A549 (cell line): Measurements from ENCODE around the gene SNRNP40. TPM values are rescaled to one million over a fixed set of nuclear protein-coding genes. Genes with fewer than 3 reads are reported as not detected.

Experiments used
- ATAC-seq, 2 experiments: fragments of 200-7000 bp in 1 of 2; fragments of >200 bp in 1 of 2; cut with Nextera tagmentation in 1 of 2; cut with Tn5 transposase in 1 of 2; 3 replicates each; pipeline versions ENCODE4 v1.8.0 to v1.9.1; 2018 to 2020; ENCODE audit warnings: mild to moderate bottlenecking in 1 of 2, moderate library complexity in 1 of 2
- CTCF ChIA-PET: fragments of 300-600 bp; sonication (Branson Sonifier 250); formaldehyde crosslinking; extraction: SDS; loops from one replicate; lab custom pipeline; 2021; ENCODE audit warnings: antibody characterized with exemption, inconsistent platforms; lab: Yijun Ruan, JAX
- POLR2A ChIA-PET: fragments of 350-600 bp; formaldehyde crosslinking; extraction: SDS; loops from one replicate; lab custom pipeline; 2021; ENCODE audit warnings: antibody characterized with exemption, inconsistent platforms; lab: Yijun Ruan, JAX
- DNase-seq, 2 experiments: peaks; one replicate each; pipeline versions ENCODE4 v3.0.0 to v3.0.0-alpha.2; 2011 to 2016; ENCODE audit warnings: low read depth in 1 of 2, low spot score in 1 of 2
- FAIRE-seq: peaks from 2 replicates; lab custom pipeline; 2011; peaks lifted over from hg19 to GRCh38; lab: Jason Lieb, UNC
- H3K27ac ChIP-seq, 2 experiments: fragments of >200 bp; sonication (Bioruptor Twin); formaldehyde crosslinking; 3 replicates each; pipeline ENCODE4 v1.5.1; 2016 to 2017
- H3K4me1 ChIP-seq: fragments of >200 bp; sonication (Bioruptor Twin); formaldehyde crosslinking; 3 replicates; pipeline ENCODE4 v1.6.1; 2016
- H3K4me2 ChIP-seq: fragments of >200 bp; sonication (Bioruptor Twin); formaldehyde crosslinking; 3 replicates; pipeline ENCODE4 v1.6.1; 2016
- H3K4me3 ChIP-seq: fragments of >200 bp; sonication (Bioruptor Twin); formaldehyde crosslinking; 3 replicates; pipeline ENCODE4 v1.5.1; 2016
- H3K9me3 ChIP-seq: fragments of >200 bp; sonication (Bioruptor Twin); formaldehyde crosslinking; 3 replicates; pipeline ENCODE4 v1.6.1; 2016
- CBX2 ChIP-seq: fragments of 200-600 bp; sonication (generic); IDR thresholded peaks from 2 replicates; pipeline ENCODE4 v1.6.1; 2016; ENCODE audit warnings: low read depth, mild to moderate bottlenecking, borderline replicate concordance
- CBX8 ChIP-seq: fragments of 200-600 bp; sonication (generic); IDR thresholded peaks from 2 replicates; pipeline ENCODE4 v1.6.1; 2016
- CHD4 ChIP-seq: fragments of 200-600 bp; sonication (generic); IDR thresholded peaks from 2 replicates; pipeline ENCODE4 v1.6.1; 2016; ENCODE audit warnings: antibody characterized with exemption, mild to moderate bottlenecking, borderline replicate concordance
- EP300 ChIP-seq, 2 experiments: fragments of >200 bp; sonication (Bioruptor Twin); formaldehyde crosslinking; IDR thresholded peaks; 2 replicates in 1 of 2; 3 replicates in 1 of 2; pipeline ENCODE4 v1.6.1; 2016 to 2017
- FOSB ChIP-seq: fragments of 250-450 bp; sonication (Bioruptor Pico); IDR thresholded peaks from 2 replicates; pipeline ENCODE4 v1.5.0; 2020; ENCODE audit warnings: mild to moderate bottlenecking, moderate library complexity
- FOSL2 ChIP-seq, 2 experiments: fragments of 450-650 bp in 1 of 2; fragments of >200 bp in 1 of 2; sonication (Bioruptor Twin) in 1 of 2; formaldehyde crosslinking; IDR thresholded peaks; 2 replicates each; pipeline versions ENCODE4 v1.5.0 to v1.6.1; 2016 to 2020; ENCODE audit warnings: mild to moderate bottlenecking in 1 of 2, moderate library complexity in 1 of 2
- GATA3 ChIP-seq: IDR thresholded peaks from 2 replicates; pipeline ENCODE4 v1.6.1; 2012; ENCODE audit warnings: borderline replicate concordance
- HDAC2 ChIP-seq: fragments of 200-600 bp; sonication (generic); IDR thresholded peaks from 2 replicates; pipeline ENCODE4 v1.6.1; 2016
- HOXB13 ChIP-seq: fragments of 250-450 bp; sonication (Bioruptor Pico); IDR thresholded peaks from 2 replicates; pipeline ENCODE4 v1.5.0; 2020; ENCODE audit warnings: low read depth, mild to moderate bottlenecking, moderate library complexity
- KDM1A ChIP-seq: fragments of 200-600 bp; sonication (generic); IDR thresholded peaks from 2 replicates; pipeline ENCODE4 v1.6.1; 2016; ENCODE audit warnings: low read depth, mild to moderate bottlenecking
- KDM5A ChIP-seq: fragments of 200-600 bp; sonication (generic); IDR thresholded peaks from 2 replicates; pipeline ENCODE4 v1.6.1; 2016; ENCODE audit warnings: antibody characterized with exemption, mild to moderate bottlenecking
- MAFK ChIP-seq: fragments of 450-650 bp; IDR thresholded peaks from 2 replicates; pipeline ENCODE4 v1.6.1; 2014; ENCODE audit not compliant: partially characterized antibody
- MYC ChIP-seq: IDR thresholded peaks from 2 replicates; pipeline ENCODE4 v1.6.1; 2012; ENCODE audit warnings: mild to moderate bottlenecking, inconsistent platforms, low read length, improper control_type of control experiment, borderline replicate concordance
- NR3C1 ChIP-seq: fragments of >200 bp; sonication (Bioruptor Twin); formaldehyde crosslinking; IDR thresholded peaks from 3 replicates; pipeline ENCODE4 v1.6.1; 2017
- PHF8 ChIP-seq: fragments of 200-600 bp; sonication (generic); IDR thresholded peaks from 2 replicates; pipeline ENCODE4 v1.6.1; 2016; ENCODE audit warnings: low read depth, mild to moderate bottlenecking, antibody characterized with exemption, moderate library complexity, borderline replicate concordance
- POLR2A ChIP-seq: IDR thresholded peaks from 2 replicates; pipeline ENCODE4 v1.6.1; 2012; ENCODE audit warnings: mild to moderate bottlenecking, low read length
- POLR2AphosphoS2 ChIP-seq: conservative IDR thresholded peaks from 2 replicates; pipeline ENCODE4 v1.6.1; 2012; ENCODE audit warnings: low read length, improper control_type of control experiment, inconsistent platforms
- RCOR1 ChIP-seq: fragments of 150-350 bp; IDR thresholded peaks from 2 replicates; pipeline ENCODE4 v1.6.1; 2014; ENCODE audit warnings: antibody characterized with exemption, low read length, low read depth
- RFX5 ChIP-seq: fragments of 450-650 bp; IDR thresholded peaks from 2 replicates; pipeline ENCODE4 v1.7.1; 2014; ENCODE audit warnings: antibody characterized with exemption, mild to moderate bottlenecking, moderate library complexity
- RNF2 ChIP-seq: fragments of 200-600 bp; sonication (generic); IDR thresholded peaks from 2 replicates; pipeline ENCODE4 v1.6.1; 2016; ENCODE audit warnings: low read depth, mild to moderate bottlenecking, antibody characterized with exemption, moderate library complexity, borderline replicate concordance
- SREBF2 ChIP-seq: fragments of 450-650 bp; IDR thresholded peaks from 2 replicates; pipeline ENCODE4 v1.6.1; 2014; ENCODE audit warnings: mild to moderate bottlenecking, moderate library complexity
- TFCP2L1 ChIP-seq: fragments of 250-450 bp; sonication (Bioruptor Pico); IDR thresholded peaks from 2 replicates; pipeline ENCODE4 v1.5.0; 2021; ENCODE audit warnings: mild to moderate bottlenecking
- ZNF302 ChIP-seq: fragments of 250-450 bp; sonication (Bioruptor Pico); IDR thresholded peaks from 2 replicates; pipeline ENCODE4 v1.9.0; 2021; ENCODE audit warnings: inconsistent platforms, mild to moderate bottlenecking, moderate library complexity
- ZSCAN20 ChIP-seq: fragments of 250-450 bp; sonication (Bioruptor Pico); IDR thresholded peaks from 2 replicates; pipeline ENCODE4 v1.8.0; 2022; ENCODE audit warnings: mild to moderate bottlenecking, moderate library complexity
- WGBS: methylation state at CpG from one replicate; pipeline ENCODE4 v1.1.6; 2017; ENCODE audit errors: missing lambda C conversion rate; 5-methylcytosine and 5-hydroxymethylcytosine counted together
- polyA plus RNA-seq, 4 experiments: library from polyadenylated mRNA; depleted of rRNA in 3 of 4; stranded (reverse); fragments of >200 nt; fragmentation: RNase III in 1 of 4; extraction: RNeasy Plus Mini Kit Qiagen cat#74134 plus additional on column Dnase treatment in 1 of 4; gene quantifications; 2 replicates in 3 of 4; 3 replicates in 1 of 4; pipeline ENCODE4 v1.2.3, GENCODE V29; 2011 to 2017
- TF ChIP-seq, protein P1 (sequence below): fragments of 150-350 bp; IDR thresholded peaks from 2 replicates; pipeline ENCODE4 v1.6.1; 2014; ENCODE audit warnings: low read depth, mild to moderate bottlenecking, low read length
- TF ChIP-seq, protein P2 (sequence below): fragments of >200 bp; sonication (Bioruptor Twin); formaldehyde crosslinking; IDR thresholded peaks from 3 replicates; pipeline ENCODE4 v1.5.1; 2016
- TF ChIP-seq, protein P3 (sequence below): fragments of 250-450 bp; sonication (Bioruptor Pico); IDR thresholded peaks from 2 replicates; pipeline ENCODE4 v1.5.0; 2020; ENCODE audit warnings: low read depth, mild to moderate bottlenecking, moderate library complexity
- TF ChIP-seq, protein P4 (sequence below): IDR thresholded peaks from 2 replicates; pipeline ENCODE4 v1.6.1; 2012
- TF ChIP-seq, protein P5 (sequence below): fragments of >200 bp; sonication (Bioruptor Twin); formaldehyde crosslinking; IDR thresholded peaks from 3 replicates; pipeline ENCODE4 v1.6.1; 2016
- TF ChIP-seq, protein P6 (sequence below): IDR thresholded peaks from 2 replicates; pipeline ENCODE4 v1.6.1; 2012; ENCODE audit warnings: low read depth, borderline replicate concordance
- TF ChIP-seq, protein P7 (sequence below): IDR thresholded peaks from 2 replicates; pipeline ENCODE4 v1.6.1; 2012

The SNRNP40 gene
- polyA plus RNA-seq, 2 of the 4 experiments (the other 2 are of a cell fraction): 47.4 to 72.5 TPM

DNA sequence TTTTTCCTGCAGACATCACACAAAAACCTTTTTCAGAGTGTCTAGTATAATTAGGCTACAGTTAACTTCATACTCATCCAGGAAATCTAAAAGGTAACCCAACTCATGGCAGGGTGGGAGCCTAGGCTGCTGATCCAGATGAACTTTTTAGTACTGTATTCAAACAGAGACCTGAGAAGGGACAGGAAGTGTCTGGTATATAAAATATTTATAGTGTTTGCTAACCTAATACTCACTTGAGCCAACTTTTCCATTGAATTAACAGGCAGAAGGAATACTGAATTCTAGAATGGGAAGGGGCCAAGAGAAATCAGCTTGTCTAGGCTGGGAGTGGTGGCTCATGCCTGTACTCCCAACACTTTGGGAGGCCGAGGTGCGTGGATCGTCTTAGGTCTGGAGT, 34.7 kb downstream of the SNRNP40 start:
- POLR2A ChIA-PET: no interaction called here

DNA sequence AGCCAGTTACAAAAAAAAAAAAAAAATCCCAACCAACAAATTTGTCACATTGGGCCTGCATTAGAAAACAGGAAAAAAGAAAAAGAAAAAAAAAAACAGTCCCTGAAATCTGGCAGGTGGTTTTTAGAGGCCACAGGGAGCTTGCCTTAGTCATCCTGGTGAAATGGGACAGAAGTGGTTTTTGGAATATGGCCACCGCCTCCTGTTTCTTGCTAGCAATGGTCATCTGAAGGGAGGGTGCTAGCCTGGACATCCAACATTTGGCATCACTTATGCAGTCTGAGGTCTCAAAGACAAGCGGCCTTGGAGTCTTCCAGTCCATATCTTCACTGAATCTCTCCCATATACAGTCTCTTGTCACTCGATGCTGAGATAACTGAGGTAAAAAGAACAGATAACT, 36.8 kb downstream of the SNRNP40 start:
- no peaks in the 10 kb centered on the region for H3K4me1 ChIP-seq
- CTCF ChIA-PET: interaction anchor here (0.6 kb wide), 1 partner anchor 185 kb away, joined by 3 read pairs; no protein-coding TSS in a partner anchor

More for the DNA sequence above, 34.7 kb downstream of the SNRNP40 start:
- Histone ChIP-seq H3K4me3 (no peak overlapping the region), H3K9me3 (no peaks in the 10 kb centered on the region), H3K4me1 (no peaks in the 10 kb centered on the region), H3K27ac (no peak overlapping the region), H3K4me2 (no peak overlapping the region)
- no peak for ATAC-seq
- 100% methylated on average over 3 of the region's 3 CpGs for WGBS
- no peak for FAIRE-seq
- TF ChIP-seq FOSB: no peak
- TF ChIP-seq EP300 (IDR thresholded peaks at IDR 0.05): no peak
- no peak for TF ChIP-seq RCOR1
- TF ChIP-seq, protein P1, sequence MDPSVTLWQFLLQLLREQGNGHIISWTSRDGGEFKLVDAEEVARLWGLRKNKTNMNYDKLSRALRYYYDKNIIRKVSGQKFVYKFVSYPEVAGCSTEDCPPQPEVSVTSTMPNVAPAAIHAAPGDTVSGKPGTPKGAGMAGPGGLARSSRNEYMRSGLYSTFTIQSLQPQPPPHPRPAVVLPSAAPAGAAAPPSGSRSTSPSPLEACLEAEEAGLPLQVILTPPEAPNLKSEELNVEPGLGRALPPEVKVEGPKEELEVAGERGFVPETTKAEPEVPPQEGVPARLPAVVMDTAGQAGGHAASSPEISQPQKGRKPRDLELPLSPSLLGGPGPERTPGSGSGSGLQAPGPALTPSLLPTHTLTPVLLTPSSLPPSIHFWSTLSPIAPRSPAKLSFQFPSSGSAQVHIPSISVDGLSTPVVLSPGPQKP: no peak
- TF ChIP-seq, protein P2, sequence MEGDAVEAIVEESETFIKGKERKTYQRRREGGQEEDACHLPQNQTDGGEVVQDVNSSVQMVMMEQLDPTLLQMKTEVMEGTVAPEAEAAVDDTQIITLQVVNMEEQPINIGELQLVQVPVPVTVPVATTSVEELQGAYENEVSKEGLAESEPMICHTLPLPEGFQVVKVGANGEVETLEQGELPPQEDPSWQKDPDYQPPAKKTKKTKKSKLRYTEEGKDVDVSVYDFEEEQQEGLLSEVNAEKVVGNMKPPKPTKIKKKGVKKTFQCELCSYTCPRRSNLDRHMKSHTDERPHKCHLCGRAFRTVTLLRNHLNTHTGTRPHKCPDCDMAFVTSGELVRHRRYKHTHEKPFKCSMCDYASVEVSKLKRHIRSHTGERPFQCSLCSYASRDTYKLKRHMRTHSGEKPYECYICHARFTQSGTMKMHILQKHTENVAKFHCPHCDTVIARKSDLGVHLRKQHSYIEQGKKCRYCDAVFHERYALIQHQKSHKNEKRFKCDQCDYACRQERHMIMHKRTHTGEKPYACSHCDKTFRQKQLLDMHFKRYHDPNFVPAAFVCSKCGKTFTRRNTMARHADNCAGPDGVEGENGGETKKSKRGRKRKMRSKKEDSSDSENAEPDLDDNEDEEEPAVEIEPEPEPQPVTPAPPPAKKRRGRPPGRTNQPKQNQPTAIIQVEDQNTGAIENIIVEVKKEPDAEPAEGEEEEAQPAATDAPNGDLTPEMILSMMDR: no peak
- no peak for TF ChIP-seq HOXB13
- TF ChIP-seq, protein P3, sequence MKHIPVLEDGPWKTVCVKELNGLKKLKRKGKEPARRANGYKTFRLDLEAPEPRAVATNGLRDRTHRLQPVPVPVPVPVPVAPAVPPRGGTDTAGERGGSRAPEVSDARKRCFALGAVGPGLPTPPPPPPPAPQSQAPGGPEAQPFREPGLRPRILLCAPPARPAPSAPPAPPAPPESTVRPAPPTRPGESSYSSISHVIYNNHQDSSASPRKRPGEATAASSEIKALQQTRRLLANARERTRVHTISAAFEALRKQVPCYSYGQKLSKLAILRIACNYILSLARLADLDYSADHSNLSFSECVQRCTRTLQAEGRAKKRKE (CRISPR knock-in tag): no peak
- TF ChIP-seq MAFK: no peak
- no peak for TF ChIP-seq SREBF2
- TF ChIP-seq RFX5: no peak
- no peak for TF ChIP-seq CBX2
- TF ChIP-seq KDM5A: no peak
- TF ChIP-seq, protein P4, sequence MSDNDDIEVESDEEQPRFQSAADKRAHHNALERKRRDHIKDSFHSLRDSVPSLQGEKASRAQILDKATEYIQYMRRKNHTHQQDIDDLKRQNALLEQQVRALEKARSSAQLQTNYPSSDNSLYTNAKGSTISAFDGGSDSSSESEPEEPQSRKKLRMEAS: no peak
- TF ChIP-seq GATA3: no peak
- TF ChIP-seq, protein P5, sequence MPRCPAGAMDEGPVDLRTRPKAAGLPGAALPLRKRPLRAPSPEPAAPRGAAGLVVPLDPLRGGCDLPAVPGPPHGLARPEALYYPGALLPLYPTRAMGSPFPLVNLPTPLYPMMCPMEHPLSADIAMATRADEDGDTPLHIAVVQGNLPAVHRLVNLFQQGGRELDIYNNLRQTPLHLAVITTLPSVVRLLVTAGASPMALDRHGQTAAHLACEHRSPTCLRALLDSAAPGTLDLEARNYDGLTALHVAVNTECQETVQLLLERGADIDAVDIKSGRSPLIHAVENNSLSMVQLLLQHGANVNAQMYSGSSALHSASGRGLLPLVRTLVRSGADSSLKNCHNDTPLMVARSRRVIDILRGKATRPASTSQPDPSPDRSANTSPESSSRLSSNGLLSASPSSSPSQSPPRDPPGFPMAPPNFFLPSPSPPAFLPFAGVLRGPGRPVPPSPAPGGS: no peak
- TF ChIP-seq TFCP2L1 (CRISPR knock-in tag): no peak
- TF ChIP-seq POLR2AphosphoS2: no peak
- no peak for TF ChIP-seq POLR2A
- CTCF ChIA-PET: interaction anchor here (0.7 kb wide), 1 partner anchor 12 kb away, joined by 3 read pairs; no protein-coding TSS in a partner anchor
- DNase-seq: no peak

More for the DNA sequence above, 36.8 kb downstream of the SNRNP40 start:
- no peak overlapping the region for H3K4me3 ChIP-seq
- no peak for DNase-seq
- 88% methylated on average over 3 of the region's 3 CpGs for WGBS
- FAIRE-seq: no peak
- H3K4me2 ChIP-seq: no peak overlapping the region
- TF ChIP-seq CBX8 (no peak), HDAC2 (no peak), PHF8 (no peak), CHD4 (no peak), KDM5A (no peak), RNF2 (no peak), FOSL2 (IDR thresholded peaks at IDR 0.05) (no peak), FOSL2 (CRISPR knock-in tag; IDR thresholded peaks at IDR 0.05) (no peak), TFCP2L1 (CRISPR knock-in tag) (no peak), ZNF302 (CRISPR knock-in tag) (no peak), MYC (no peak), KDM1A (no peak), ZSCAN20 (no peak), NR3C1 (no peak), POLR2AphosphoS2 (no peak)
- TF ChIP-seq, protein P6, sequence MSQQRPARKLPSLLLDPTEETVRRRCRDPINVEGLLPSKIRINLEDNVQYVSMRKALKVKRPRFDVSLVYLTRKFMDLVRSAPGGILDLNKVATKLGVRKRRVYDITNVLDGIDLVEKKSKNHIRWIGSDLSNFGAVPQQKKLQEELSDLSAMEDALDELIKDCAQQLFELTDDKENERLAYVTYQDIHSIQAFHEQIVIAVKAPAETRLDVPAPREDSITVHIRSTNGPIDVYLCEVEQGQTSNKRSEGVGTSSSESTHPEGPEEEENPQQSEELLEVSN: no peak
- TF ChIP-seq, protein P7, sequence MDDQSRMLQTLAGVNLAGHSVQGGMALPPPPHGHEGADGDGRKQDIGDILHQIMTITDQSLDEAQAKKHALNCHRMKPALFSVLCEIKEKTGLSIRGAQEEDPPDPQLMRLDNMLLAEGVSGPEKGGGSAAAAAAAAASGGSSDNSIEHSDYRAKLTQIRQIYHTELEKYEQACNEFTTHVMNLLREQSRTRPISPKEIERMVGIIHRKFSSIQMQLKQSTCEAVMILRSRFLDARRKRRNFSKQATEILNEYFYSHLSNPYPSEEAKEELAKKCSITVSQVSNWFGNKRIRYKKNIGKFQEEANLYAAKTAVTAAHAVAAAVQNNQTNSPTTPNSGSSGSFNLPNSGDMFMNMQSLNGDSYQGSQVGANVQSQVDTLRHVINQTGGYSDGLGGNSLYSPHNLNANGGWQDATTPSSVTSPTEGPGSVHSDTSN: no peak
- ATAC-seq: no peak
- H3K27ac ChIP-seq: no peak overlapping the region
- POLR2A ChIA-PET: no interaction called here
- H3K9me3 ChIP-seq: no peaks in the 10 kb centered on the region
